Activated CD4-positive, alpha-beta T cell treated with anti-CD3 and anti-CD28 coated beads, Interleukin-2, amount 10 ng/mL, durations not matched to agents 7 days and 5 days (primary cell): ENCODE results near the gene ODAD4. TPM values are rescaled to one million over a fixed set of nuclear protein-coding genes. Genes with fewer than 3 reads are reported as not detected.

Experiments used
- CTCF ChIA-PET: fragments of 350-600 bp; sonication (Branson Sonifier 250); formaldehyde crosslinking; loops from one replicate; lab custom pipeline; 2021; ENCODE audit warnings: antibody characterized with exemption; lab: Charles Lee
- POLR2A ChIA-PET: fragments of 350-600 bp; sonication (Branson Sonifier 250); formaldehyde crosslinking; loops from one replicate; lab custom pipeline; 2021; ENCODE audit warnings: antibody characterized with exemption; lab: Charles Lee
- DNase-seq: peaks from one replicate; pipeline ENCODE4 v3.0.0-alpha.2; 2020
- H3K27ac Mint-ChIP-seq: one replicate; pipeline ENCODE4 v1.8.0; 2021; ENCODE audit warnings: mild to moderate bottlenecking, moderate library complexity, mixed read lengths
- H3K27me3 Mint-ChIP-seq: one replicate; pipeline ENCODE4 v1.8.0; 2021; ENCODE audit warnings: mixed read lengths
- H3K36me3 Mint-ChIP-seq: one replicate; pipeline ENCODE4 v1.8.0; 2021; ENCODE audit warnings: low read depth, mixed read lengths
- H3K4me1 Mint-ChIP-seq: one replicate; pipeline ENCODE4 v1.8.0; 2021; ENCODE audit warnings: mixed read lengths
- H3K4me3 Mint-ChIP-seq: one replicate; pipeline ENCODE4 v1.8.0; 2021; ENCODE audit warnings: mild to moderate bottlenecking, moderate library complexity, mixed read lengths
- H3K9me3 Mint-ChIP-seq: one replicate; pipeline ENCODE4 v1.8.0; 2021; ENCODE audit warnings: mixed read lengths
- total RNA-seq, 2 experiments: library from RNA; stranded (reverse); gene quantifications; one replicate each; pipeline ENCODE4 v1.2.3, GENCODE V29; 2021

ODAD4 gene
- total RNA-seq, 2 experiments from 2014 or later = 0.40 to 0.42 TPM

DNA sequence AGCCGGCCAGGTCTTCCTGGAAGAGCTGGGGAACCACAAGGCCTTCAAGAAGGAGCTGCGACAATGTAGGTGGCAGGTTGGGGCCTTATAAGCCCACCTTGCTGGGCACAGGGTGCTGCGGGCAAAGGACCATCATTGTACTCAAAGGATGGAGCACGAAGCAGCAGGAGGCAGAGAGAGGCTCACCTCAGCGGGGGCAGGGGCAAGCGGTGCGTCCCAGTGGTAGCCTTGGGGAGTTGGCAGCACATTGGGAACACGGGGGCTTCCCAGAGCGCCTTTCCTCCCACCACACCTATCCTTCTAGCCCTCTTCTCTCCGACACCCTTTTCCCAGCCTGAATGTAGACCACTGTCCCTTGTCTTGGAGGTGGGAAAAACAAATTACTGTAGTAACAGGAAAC lies 38.3 kb downstream of the ODAD4 start:
- peaks cover 45% of the 10 kb centered on the region for H3K36me3 Mint-ChIP-seq
- DNase-seq = no peak
- H3K4me1 Mint-ChIP-seq = peaks cover 56% of the 10 kb centered on the region
- CTCF ChIA-PET = interaction anchor here (0.5 to 1.8 kb wide), 4 partner anchors 9 to 254 kb away, joined by 3 to 5 read pairs (median 3); partner anchors contain the start of gene DNAJC7
- peak overlapping the region; percentile 31 for H3K27ac Mint-ChIP-seq
- no peaks in the 10 kb centered on the region for H3K9me3 Mint-ChIP-seq
- H3K27me3 Mint-ChIP-seq = peaks cover 2% of the 10 kb centered on the region
- peak overlapping the region; percentile 84 for H3K4me3 Mint-ChIP-seq
- POLR2A ChIA-PET = interaction anchor here (3.0 kb wide), 1 partner anchor 144 kb away, joined by 7 read pairs; the partner anchor contains the start of gene DHX58

DNA sequence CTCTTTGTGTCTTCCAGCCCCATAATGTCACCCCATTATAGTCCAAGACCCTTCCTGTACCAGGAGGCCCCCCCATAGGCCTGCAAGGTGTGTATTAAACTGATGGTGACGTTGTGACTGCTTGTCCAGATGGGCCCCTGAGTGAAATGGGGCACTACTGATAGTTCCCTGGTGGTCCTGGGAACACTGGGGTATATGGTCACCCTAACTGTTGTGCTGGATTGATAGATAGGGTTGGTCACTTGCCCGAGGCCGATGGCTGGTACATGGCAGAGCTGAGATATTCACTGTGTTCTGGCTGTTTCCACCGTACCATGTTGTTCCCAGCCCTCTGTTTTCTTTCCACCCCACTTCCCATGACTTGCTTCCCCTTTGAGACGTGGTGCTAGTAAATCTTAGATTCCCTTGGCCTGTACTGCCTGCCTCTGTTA lies 40.5 kb downstream of the ODAD4 start:
- Mint-ChIP-seq H3K27ac (peak overlapping the region; percentile 13), H3K4me3 (no peak overlapping the region), H3K9me3 (no peaks in the 10 kb centered on the region), H3K4me1 (peaks cover 45% of the 10 kb centered on the region), H3K27me3 (no peaks in the 10 kb centered on the region), H3K36me3 (peaks cover 51% of the 10 kb centered on the region)
- ChIA-PET POLR2A (no interaction called here), CTCF (interaction anchor here (0.7 to 1.6 kb wide), 2 partner anchors 16 to 49 kb away, joined by 3 read pairs; partner anchors contain the start of gene NKIRAS2)
- no peak for DNase-seq

DNA sequence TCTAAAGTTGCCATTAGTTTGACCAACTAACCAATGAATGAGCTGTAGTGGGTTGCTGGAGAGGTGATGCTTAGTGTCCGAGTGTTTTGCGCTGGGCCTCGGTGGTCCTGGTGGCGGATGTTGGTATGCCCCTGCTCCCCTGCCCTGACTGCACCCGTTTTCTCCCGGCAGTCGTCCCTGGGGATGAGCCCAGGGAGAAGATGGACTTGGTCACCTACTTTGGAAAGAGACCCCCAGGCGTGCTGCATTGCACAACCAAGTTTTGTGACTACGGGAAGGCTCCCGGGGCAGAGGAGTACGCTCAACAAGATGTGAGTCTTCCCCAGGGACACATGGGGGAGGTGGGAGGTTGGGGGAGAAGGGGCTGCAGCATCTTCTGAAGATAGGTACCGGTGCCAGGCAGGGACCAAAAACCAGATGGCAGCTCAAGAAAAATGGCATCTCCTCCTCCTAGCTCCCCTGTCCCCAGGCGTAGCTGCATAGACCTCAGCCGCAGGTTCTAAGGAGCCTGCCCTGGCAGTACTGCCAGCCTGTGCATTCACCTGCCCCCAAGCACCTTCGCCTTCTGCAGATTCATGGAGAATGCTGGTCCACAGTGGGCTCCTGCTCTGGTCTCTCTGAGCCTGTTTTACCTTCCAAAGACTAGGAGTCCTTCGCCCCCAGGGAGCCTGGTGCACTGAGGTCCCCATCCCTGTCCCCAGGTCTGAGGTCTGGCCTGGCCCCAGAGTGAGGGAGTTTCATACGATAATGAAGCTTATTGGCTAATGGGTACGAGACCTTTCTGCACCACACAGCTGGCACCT lies 41.5 kb downstream of the ODAD4 start:
- Mint-ChIP-seq H3K27ac (no peak overlapping the region), H3K27me3 (no peaks in the 10 kb centered on the region), H3K4me3 (no peak overlapping the region), H3K9me3 (no peaks in the 10 kb centered on the region), H3K36me3 (peaks cover 59% of the 10 kb centered on the region), H3K4me1 (peaks cover 44% of the 10 kb centered on the region)
- ChIA-PET POLR2A (no interaction called here), CTCF (interaction anchor here (0.7 to 1.6 kb wide), 3 partner anchors 13 to 48 kb away, joined by 3 read pairs; partner anchors contain the start of gene NKIRAS2)
- no peak for DNase-seq

DNA sequence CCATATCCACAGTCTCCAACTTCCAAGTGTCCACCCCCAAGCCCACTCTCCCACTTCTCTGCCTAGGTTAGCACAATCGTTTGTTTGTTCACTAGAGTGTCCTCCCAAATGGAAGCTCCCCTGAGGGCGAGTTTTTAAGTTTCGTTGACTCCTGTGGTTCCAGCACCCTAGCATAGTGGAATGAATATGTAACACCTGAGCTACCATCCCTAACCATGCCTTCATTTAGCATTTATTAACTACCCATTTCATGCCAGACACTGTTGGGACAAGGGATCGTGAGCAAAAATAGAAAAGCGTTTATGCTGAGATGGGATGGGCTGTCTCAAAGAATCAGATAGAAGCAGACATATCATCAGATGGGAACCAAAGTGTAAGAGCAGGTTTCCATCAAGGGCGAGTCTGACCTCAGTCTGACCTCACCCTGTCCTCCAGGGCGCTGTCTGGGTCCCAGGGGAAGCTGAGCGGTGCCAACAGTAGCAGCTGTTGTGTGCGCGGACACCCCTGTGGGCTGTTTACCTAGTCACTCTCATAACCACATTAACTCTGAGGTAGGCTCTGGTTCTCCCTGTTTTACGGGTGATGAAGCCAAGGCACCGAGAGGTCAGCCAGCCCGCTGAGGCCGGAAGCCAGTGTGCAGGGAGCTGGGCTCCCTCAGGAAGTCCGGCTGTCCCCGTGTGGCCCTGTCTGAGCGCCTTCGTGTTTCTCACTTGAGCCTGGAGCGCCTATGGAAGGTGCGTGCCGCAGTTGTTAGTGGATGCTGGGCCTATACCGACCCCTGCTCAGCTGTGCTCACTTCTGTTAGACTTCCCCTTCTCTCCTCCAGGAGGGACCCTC lies 42.4 kb downstream of the ODAD4 start:
- Mint-ChIP-seq H3K27ac (no peak overlapping the region), H3K36me3 (peaks cover 65% of the 10 kb centered on the region), H3K27me3 (no peaks in the 10 kb centered on the region), H3K4me1 (peaks cover 39% of the 10 kb centered on the region), H3K4me3 (no peak overlapping the region), H3K9me3 (no peaks in the 10 kb centered on the region)
- CTCF ChIA-PET = interaction anchor here (0.6 to 1.6 kb wide), 5 partner anchors 11 to 47 kb away, joined by 3 to 4 read pairs (median 3); partner anchors contain the start of gene NKIRAS2
- POLR2A ChIA-PET = no interaction called here
- no peak for DNase-seq

DNA sequence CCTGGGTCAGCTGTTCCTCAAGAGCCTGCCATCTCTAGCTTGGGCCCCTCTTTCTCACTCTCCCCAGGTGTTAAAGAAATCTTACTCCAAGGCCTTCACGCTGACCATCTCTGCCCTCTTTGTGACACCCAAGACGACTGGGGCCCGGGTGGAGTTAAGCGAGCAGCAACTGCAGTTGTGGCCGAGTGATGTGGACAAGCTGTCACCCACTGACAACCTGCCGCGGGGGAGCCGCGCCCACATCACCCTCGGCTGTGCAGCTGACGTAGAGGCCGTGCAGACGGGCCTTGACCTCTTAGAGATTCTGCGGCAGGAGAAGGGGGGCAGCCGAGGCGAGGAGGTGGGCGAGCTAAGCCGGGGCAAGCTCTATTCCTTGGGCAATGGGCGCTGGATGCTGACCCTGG lies 43.0 kb downstream of the ODAD4 start:
- Mint-ChIP-seq H3K27me3 (no peaks in the 10 kb centered on the region), H3K36me3 (peaks cover 65% of the 10 kb centered on the region), H3K4me3 (no peak overlapping the region), H3K9me3 (no peaks in the 10 kb centered on the region), H3K27ac (no peak overlapping the region), H3K4me1 (peaks cover 33% of the 10 kb centered on the region)
- ChIA-PET POLR2A (no interaction called here), CTCF (interaction anchor here (1.2 to 1.4 kb wide), 3 partner anchors 10 to 47 kb away, joined by 3 to 4 read pairs (median 3); partner anchors contain the start of gene NKIRAS2)
- no peak for DNase-seq

DNA sequence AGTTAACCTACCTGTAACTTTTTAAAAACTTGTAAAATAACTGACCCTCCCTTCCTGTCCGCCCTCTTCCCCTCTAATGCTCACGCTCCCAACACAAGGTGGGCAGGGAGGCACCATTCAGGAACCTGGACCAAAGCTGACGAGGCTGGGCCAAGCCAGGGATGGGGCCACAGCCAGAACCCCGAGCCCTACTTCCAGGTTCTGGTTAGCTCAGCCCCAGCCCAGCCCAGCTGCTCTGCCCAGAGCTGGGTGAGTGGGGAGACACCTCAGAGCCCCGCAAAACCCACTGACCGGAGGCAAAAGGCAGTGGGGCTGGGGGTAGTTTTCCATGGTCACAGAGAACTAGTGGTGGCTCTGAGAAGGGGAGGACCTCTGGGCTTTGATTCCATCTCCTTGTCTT lies 43.6 kb downstream of the ODAD4 start:
- no peaks in the 10 kb centered on the region for H3K27me3 Mint-ChIP-seq
- CTCF ChIA-PET = interaction anchor here (1.2 to 1.4 kb wide), 2 partner anchors 10 to 46 kb away, joined by 3 to 4 read pairs; partner anchors contain the start of gene NKIRAS2
- POLR2A ChIA-PET = no interaction called here
- DNase-seq = no peak
- no peaks in the 10 kb centered on the region for H3K9me3 Mint-ChIP-seq
- peaks cover 28% of the 10 kb centered on the region for H3K4me1 Mint-ChIP-seq
- peaks cover 63% of the 10 kb centered on the region for H3K36me3 Mint-ChIP-seq
- H3K27ac Mint-ChIP-seq = no peak overlapping the region
- no peak overlapping the region for H3K4me3 Mint-ChIP-seq

DNA sequence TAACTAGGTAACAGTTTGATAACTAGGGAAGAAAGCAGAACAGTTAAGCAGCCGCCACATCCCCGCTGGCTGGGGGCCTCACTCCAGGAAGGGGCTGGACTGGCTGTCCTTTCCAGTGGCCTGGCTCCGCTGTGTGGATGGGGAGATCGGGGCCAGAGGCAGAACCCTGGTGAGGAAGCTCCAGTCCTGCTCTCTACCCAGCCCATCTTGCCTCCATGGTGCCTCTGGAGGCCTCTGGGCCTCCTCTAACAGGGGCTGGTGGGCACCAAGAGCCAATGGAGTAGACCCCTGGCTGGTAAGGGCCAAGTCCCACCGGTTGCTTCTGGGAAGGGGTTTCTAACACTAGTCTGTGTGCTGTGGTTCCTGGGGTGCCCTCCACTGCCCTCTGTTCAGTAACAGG lies 44.2 kb downstream of the ODAD4 start:
- Mint-ChIP-seq H3K9me3 (no peaks in the 10 kb centered on the region), H3K4me1 (peaks cover 22% of the 10 kb centered on the region), H3K27me3 (no peaks in the 10 kb centered on the region), H3K36me3 (peaks cover 57% of the 10 kb centered on the region), H3K4me3 (no peak overlapping the region), H3K27ac (no peak overlapping the region)
- CTCF ChIA-PET = interaction anchor here (1.1 to 1.6 kb wide), 3 partner anchors 10 to 45 kb away, joined by 4 to 5 read pairs (median 4); partner anchors contain the start of gene NKIRAS2
- POLR2A ChIA-PET = no interaction called here
- DNase-seq = no peak

DNA sequence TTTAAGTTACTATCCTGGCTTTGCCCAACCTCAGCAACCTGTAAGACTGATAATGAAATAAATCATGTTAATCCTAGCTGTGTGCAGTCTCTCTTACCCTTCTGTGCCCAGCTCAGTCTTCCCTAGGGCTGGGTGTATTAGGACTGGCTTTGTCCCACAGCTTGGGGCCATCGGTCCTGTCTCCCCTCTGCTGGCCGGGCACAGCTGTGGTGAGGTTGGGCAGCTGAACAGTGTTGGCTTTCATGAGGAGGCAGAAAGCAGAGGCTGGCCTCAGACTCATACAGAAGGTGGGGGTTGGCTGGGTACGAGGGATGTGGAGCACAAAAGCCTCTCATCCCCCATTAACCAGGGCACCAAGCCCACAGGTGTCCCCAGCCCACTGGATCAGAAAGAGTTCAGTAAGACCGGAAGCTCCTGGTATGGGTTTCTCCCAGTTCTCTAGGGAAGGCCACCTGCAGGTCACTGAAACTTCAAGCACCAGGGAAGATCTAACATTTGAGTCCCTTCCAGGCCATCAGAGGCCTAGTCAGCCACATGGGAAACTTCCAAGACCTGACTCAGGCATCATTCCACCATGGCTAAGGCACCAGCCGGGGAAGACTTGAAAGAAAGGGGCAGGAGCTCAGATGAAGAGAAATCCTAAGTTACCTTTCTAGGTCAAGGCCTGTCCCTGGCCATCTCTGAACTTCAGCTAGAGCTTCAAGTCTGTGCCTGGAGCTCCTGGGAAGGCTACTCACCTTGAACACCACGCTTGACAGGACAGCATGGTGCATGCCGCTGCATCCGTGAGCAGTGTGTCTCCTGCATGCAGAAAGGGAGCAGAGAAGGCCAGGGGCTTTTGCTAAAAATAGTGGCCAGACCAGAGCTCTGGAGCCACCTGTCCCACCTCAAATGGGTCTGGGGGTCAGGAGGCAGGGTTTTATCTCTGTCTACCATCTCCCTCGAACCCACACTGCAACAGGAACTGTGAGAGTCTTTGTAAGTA lies 45.0 kb downstream of the ODAD4 start:
- Mint-ChIP-seq H3K27me3 (no peaks in the 10 kb centered on the region), H3K27ac (no peak overlapping the region), H3K4me3 (no peak overlapping the region), H3K4me1 (peaks cover 18% of the 10 kb centered on the region), H3K9me3 (no peaks in the 10 kb centered on the region), H3K36me3 (peaks cover 59% of the 10 kb centered on the region)
- POLR2A ChIA-PET = no interaction called here
- no peak for DNase-seq
- CTCF ChIA-PET = interaction anchor here (1.0 to 1.6 kb wide), 3 partner anchors 9 to 44 kb away, joined by 3 to 5 read pairs (median 4); partner anchors contain the start of gene NKIRAS2

DNA sequence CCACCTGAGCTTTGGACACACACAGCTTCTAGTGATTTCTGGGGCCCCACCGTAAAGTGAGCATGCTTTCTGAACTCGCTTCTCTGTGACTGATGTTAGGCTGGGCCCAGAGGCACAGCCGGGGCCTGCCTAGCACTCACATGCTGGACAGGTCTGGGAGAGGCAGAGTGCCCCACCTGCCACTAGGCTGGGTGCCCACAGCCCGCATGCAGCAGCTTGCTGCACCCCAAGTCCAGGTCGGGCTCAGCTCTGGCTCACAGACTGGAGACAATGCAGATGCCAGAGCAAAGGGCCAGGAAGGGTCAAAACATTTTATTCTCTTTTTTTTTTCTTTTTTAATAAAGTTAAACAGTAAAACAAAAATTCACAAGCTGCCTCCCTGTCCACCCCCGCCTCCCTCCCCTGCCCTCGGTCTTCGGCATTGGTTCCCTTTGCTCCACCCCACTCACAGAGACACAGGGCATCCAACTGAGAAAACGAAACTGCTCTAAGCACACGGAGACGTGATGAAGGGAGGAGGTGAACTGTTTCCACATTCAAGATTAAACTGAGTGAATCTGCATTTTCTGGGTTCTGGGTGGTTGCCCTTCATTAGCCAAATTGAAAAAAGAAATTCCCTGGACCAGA lies 45.8 kb downstream of the ODAD4 start:
- H3K27me3 Mint-ChIP-seq = no peaks in the 10 kb centered on the region
- H3K9me3 Mint-ChIP-seq = no peaks in the 10 kb centered on the region
- H3K4me1 Mint-ChIP-seq = peaks cover 14% of the 10 kb centered on the region
- ChIA-PET POLR2A (no interaction called here), CTCF (interaction anchor here (0.6 to 1.6 kb wide), 4 partner anchors 8 to 205 kb away, joined by 3 to 4 read pairs (median 3); partner anchors contain the start of gene KCNH4)
- H3K4me3 Mint-ChIP-seq = no peak overlapping the region
- no peak for DNase-seq
- peaks cover 60% of the 10 kb centered on the region for H3K36me3 Mint-ChIP-seq
- peak overlapping the region; percentile 54 for H3K27ac Mint-ChIP-seq

DNA sequence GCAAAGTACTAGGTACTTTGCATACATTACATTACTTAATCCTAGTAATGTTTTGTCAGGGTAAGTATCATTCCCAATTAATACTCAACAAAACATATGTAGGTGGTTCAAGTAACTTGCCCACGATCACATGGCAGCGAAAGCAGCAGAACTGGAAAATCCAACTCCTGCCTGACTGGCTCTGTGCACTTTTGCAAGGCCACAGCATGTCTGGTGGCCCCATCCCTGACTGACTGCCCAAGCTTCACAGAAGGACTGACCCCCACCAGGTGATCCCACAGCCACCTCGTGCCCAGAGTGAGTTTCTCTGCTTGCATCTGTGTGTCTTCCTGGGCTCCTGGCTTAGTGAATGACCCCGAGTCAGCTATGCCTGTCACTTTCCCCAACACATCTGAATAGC lies 47.6 kb downstream of the ODAD4 start:
- Mint-ChIP-seq H3K4me1 (peaks cover 5% of the 10 kb centered on the region), H3K4me3 (no peak overlapping the region), H3K36me3 (peaks cover 65% of the 10 kb centered on the region), H3K9me3 (no peaks in the 10 kb centered on the region), H3K27me3 (no peaks in the 10 kb centered on the region), H3K27ac (no peak overlapping the region)
- ChIA-PET CTCF (interaction anchor here (0.6 to 1.6 kb wide), 5 partner anchors 10 to 781 kb away, joined by 3 to 4 read pairs (median 3); no protein-coding TSS in a partner anchor), POLR2A (no interaction called here)
- no peak for DNase-seq
